ENCODE measurements around the gene ORMDL3. TPM values are rescaled to one million over a fixed set of nuclear protein-coding genes. Genes with fewer than 3 reads are reported as not detected.

Gene ORMDL3
- polyA plus RNA-seq (2011; rRNA removed) = 26.9 and 49.0 TPM in 2 replicates
- 31.2 and 40.7 TPM in 2 replicates for polyA plus RNA-seq (2012; cell fraction: cytosol; rRNA removed)
- polyA plus RNA-seq (2012; cell fraction: nucleus; rRNA removed) = 38.5 and 47.4 TPM in 2 replicates
- polyA plus RNA-seq (2017; fragmentation: RNase III; extraction: RNeasy Plus Mini Kit Qiagen cat#74134 plus additional on column Dnase treatment) = 41.4 to 52.1 TPM (median 51.0 TPM) in 3 replicates
- polyA minus RNA-seq (2011; rRNA and poly(A)+ RNA removed) = 73.7 and 97.9 TPM in 2 replicates

GRCh38 chr17:39927101-39927928 is at the start of gene ORMDL3, which contains the start of gene LRRC3C:
ORMDL3 (minus strand) TSS chr17:39927601; CDS start chr17:39924203, 3,398 bp downstream.
LRRC3C (plus strand) TSS chr17:39927732; CDS start chr17:39941524, 13,792 bp downstream.
- Histone ChIP-seq H3K4me2 (peak within 1 kb of the TSS; percentile 85), H3K27ac (peak within 1 kb of the TSS; percentile 79 to 93), H3K4me3 (peak within 1 kb of the TSS; percentile 79), H3K4me1 (peaks cover 41% of the 10 kb centered on the region), H3K9me3 (no peaks in the 10 kb centered on the region)
- FAIRE-seq = no peak
- peak; percentile 85 to 90 for ATAC-seq
- TF ChIP-seq GATA3 (IDR thresholded peaks at IDR 0.05; ENCODE audit: borderline replicate concordance) (peak; percentile 36; the same call in 1 of the 2 replicates), RARB (CRISPR knock-in tag; IDR thresholded peaks at IDR 0.05) (no peak), MAX (IDR thresholded peaks at IDR 0.05) (peak; percentile 76), HOXB13 (CRISPR knock-in tag; IDR thresholded peaks at IDR 0.05; ENCODE audit: low read depth) (no peak), HOXB5 (CRISPR knock-in tag; IDR thresholded peaks at IDR 0.05) (peak; percentile 73; the same call in 1 of the 2 replicates), SMC3 (IDR thresholded peaks at IDR 0.05) (no peak), FOSL2 (IDR thresholded peaks at IDR 0.05) (no peak), FOSL2 (CRISPR knock-in tag; IDR thresholded peaks at IDR 0.05) (0 out of 2 replicates have a peak, but pooled peaks have one; percentile 16), POLR2A (IDR thresholded peaks at IDR 0.05; ENCODE audit: low read length) (peak; percentile 80), PBX3 (IDR thresholded peaks at IDR 0.05) (peak; percentile 79), ZC3H11A (IDR thresholded peaks at IDR 0.05) (no peak), JUN (IDR thresholded peaks at IDR 0.05) (peak in 1 of 2 experiments; percentile 85; a peak in 3 of 5 replicates), POLR2AphosphoS2 (conservative IDR thresholded peaks at IDR 0.05; ENCODE audit: low read length) (no peak), EP300 (IDR thresholded peaks at IDR 0.05) (no peak), EHMT2 (IDR thresholded peaks at IDR 0.05; ENCODE audit: low read depth) (no peak)
- WGBS (ENCODE audit: missing lambda C conversion rate) = 1% methylated on average over 46 of the region's 72 CpGs
- ChIA-PET POLR2A (interaction anchor here (1.0 kb wide), 1 partner anchor 26 kb away, joined by 7 read pairs; no protein-coding TSS in a partner anchor), CTCF (interaction anchor here (0.7 to 4.0 kb wide), 3 partner anchors 12 to 18 kb away, joined by 3 to 18 read pairs (median 8); no protein-coding TSS in a partner anchor)
- peak; percentile 87 to 93 for DNase-seq (ENCODE audit: low read depth in 1 of 2, low spot score in 1 of 2)

GRCh38 chr17:39975801-39976200 is 48.4 kb upstream of the ORMDL3 start:
- Histone ChIP-seq H3K9me3 (no peaks in the 10 kb centered on the region), H3K4me2 (no peak overlapping the region), H3K4me3 (no peak overlapping the region), H3K27ac (no peak overlapping the region), H3K4me1 (peaks cover 8% of the 10 kb centered on the region; the same call in 2 of the 3 replicates)
- ChIA-PET POLR2A (interaction anchor here (0.5 kb wide), 1 partner anchor 8 kb away, joined by 3 read pairs; no protein-coding TSS in a partner anchor), CTCF (interaction anchor here (0.6 to 19.9 kb wide), 10 partner anchors 14 to 1703 kb away, joined by 3 to 405 read pairs (median 3); partner anchors contain the start of gene GSDMA)
- no peak for DNase-seq (ENCODE audit: low read depth in 1 of 2, low spot score in 1 of 2)
- no peak for FAIRE-seq
- ATAC-seq = no peak
- no peak for TF ChIP-seq ZFP36 (IDR thresholded peaks at IDR 0.05; ENCODE audit: borderline replicate concordance, partially characterized antibody)
- no peak for TF ChIP-seq CHD2 (IDR thresholded peaks at IDR 0.05; ENCODE audit: low read length, partially characterized antibody)
- TF ChIP-seq NPAS2 (CRISPR knock-in tag; IDR thresholded peaks at IDR 0.05; ENCODE audit: borderline replicate concordance) = no peak
- no peak for TF ChIP-seq BCL3 (IDR thresholded peaks at IDR 0.05)
- no peak for TF ChIP-seq KDM1A (IDR thresholded peaks at IDR 0.05; ENCODE audit: low read depth)
- TF ChIP-seq ZNF302 (CRISPR knock-in tag; IDR thresholded peaks at IDR 0.05) = no peak
- TF ChIP-seq MAZ (IDR thresholded peaks at IDR 0.05; ENCODE audit: borderline replicate concordance, low read depth, low read length) = no peak
- TF ChIP-seq HEYL (CRISPR knock-in tag; IDR thresholded peaks at IDR 0.05) = no peak
- no peak for TF ChIP-seq HES2 (IDR thresholded peaks at IDR 0.05)
- TF ChIP-seq EP300 (IDR thresholded peaks at IDR 0.05) = no peak
- no peak for TF ChIP-seq RARB (CRISPR knock-in tag; IDR thresholded peaks at IDR 0.05)
- TF ChIP-seq FOXS1 (CRISPR knock-in tag; IDR thresholded peaks at IDR 0.05) = no peak
- no peak for TF ChIP-seq CTCF (IDR thresholded peaks at IDR 0.05)
- TF ChIP-seq HOXB13 (CRISPR knock-in tag; IDR thresholded peaks at IDR 0.05; ENCODE audit: low read depth) = no peak
- no peak for TF ChIP-seq SREBF2 (IDR thresholded peaks at IDR 0.05)
- 48% methylated on average over 4 of the region's 4 CpGs for WGBS (ENCODE audit: missing lambda C conversion rate)

Measured in A549 (cell line).